Mucosa of gallbladder (tissue), 1 donor: Measurements from ENCODE around the gene BTF3L4. TPM values are rescaled to one million over a fixed set of nuclear protein-coding genes. Genes with fewer than 3 reads are reported as not detected.
"Not testable (repeated sequence)": the region's sequence is repeated elsewhere in the genome, so short reads cannot be mapped to it uniquely, and the experiment has no call there.

Experiments
- DNase-seq: peaks from one replicate; pipeline ENCODE4 v3.0.0-alpha.2; 2020; ENCODE audit warnings: low spot score
- total RNA-seq: library from RNA; stranded (reverse); gene quantifications from one replicate; pipeline ENCODE4 v1.2.1, GENCODE V29; 2021
- donor health status: DM: no; HTN: no; CAD: no.

BTF3L4 gene
- 29.1 TPM for total RNA-seq

GRCh38 chr1:52056163-52056936 lies at the start of gene BTF3L4:
BTF3L4 (plus strand) TSS chr1:52056295; CDS start chr1:52059848, 3,553 bp downstream.
- peak; percentile 95 for DNase-seq

- DNase-seq, result no peak
Measured at GRCh38 chr1:52007215-52008002, 48.7 kb upstream of the BTF3L4 start.

GRCh38 chr1:52008071-52008809 lies 47.9 kb upstream of the BTF3L4 start:
- no peak for DNase-seq

- no peak for DNase-seq
Measured at GRCh38 chr1:52022133-52022532, 34.0 kb upstream of the BTF3L4 start.

GRCh38 chr1:52026278-52026677 lies 29.8 kb upstream of the BTF3L4 start:
- DNase-seq, result no peak

GRCh38 chr1:52028328-52028727 lies 27.8 kb upstream of the BTF3L4 start:
- DNase-seq, result no peak

GRCh38 chr1:52028839-52029238 lies 27.3 kb upstream of the BTF3L4 start:
- DNase-seq, result not testable (repeated sequence)

- DNase-seq, result no peak
Measured at GRCh38 chr1:52032124-52032784, 23.8 kb upstream of the BTF3L4 start.

- DNase-seq, result peak; percentile 30
Measured at GRCh38 chr1:52032785-52033131, 23.3 kb upstream of the BTF3L4 start.

GRCh38 chr1:52033190-52034049 lies 22.7 kb upstream of the BTF3L4 start, which contains the start of gene KTI12:
KTI12 (minus strand) TSS chr1:52033810; CDS start chr1:52033761, 49 bp downstream.
- DNase-seq, result peak; percentile 88

GRCh38 chr1:52034050-52034384 lies 22.1 kb upstream of the BTF3L4 start:
- DNase-seq, result no peak

GRCh38 chr1:52037402-52037814 lies 18.7 kb upstream of the BTF3L4 start:
- DNase-seq, result no peak

- DNase-seq, result no peak
Measured at GRCh38 chr1:52037909-52038308, 18.2 kb upstream of the BTF3L4 start.

- DNase-seq, result no peak
Measured at GRCh38 chr1:52041551-52042185, 14.4 kb upstream of the BTF3L4 start.

GRCh38 chr1:52045236-52045635 lies 10.9 kb upstream of the BTF3L4 start:
- DNase-seq, result no peak

GRCh38 chr1:52045666-52046195 lies 10.4 kb upstream of the BTF3L4 start:
- DNase-seq, result not testable (repeated sequence)

- not testable (repeated sequence) for DNase-seq
Measured at GRCh38 chr1:52049337-52049736, 6.8 kb upstream of the BTF3L4 start.

- DNase-seq, result no peak
Measured at GRCh38 chr1:52053862-52054261, 2.2 kb upstream of the BTF3L4 start.

- no peak for DNase-seq
Measured at GRCh38 chr1:52054496-52055065, 1.5 kb upstream of the BTF3L4 start.
